ENCODE data around the gene TRIML2. TPM values are rescaled to one million over a fixed set of nuclear protein-coding genes. Genes with fewer than 3 reads are reported as not detected.

TRIML2 gene
- total RNA-seq, 2 donors from 2014 or later, result not detected

DNA sequence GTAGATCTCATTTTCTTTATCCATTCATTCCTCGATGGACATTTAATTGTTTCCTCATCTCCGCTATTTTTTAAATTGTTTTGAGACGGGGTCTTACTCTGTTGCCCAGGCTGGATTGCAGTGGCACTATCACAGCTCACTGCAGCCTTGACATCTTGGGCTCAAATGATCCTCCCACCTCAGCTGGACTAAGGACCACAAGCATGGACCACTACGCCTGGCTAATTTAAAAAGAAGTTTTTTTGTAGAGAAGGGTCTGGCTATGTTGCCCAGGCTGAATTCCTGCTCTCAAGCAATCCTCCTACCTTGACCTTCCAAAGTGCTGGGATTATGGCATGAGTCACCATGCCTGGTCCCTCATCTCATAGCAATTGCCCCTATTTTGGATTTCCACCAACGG, 22.8 kb upstream of the TRIML2 start:
- Histone ChIP-seq H3K4me3 (no peak overlapping the region), H3K4me1 (no peaks in the 10 kb centered on the region), H3K27ac (no peak overlapping the region), H3K9me3 (no peaks in the 10 kb centered on the region), H3K27me3 (no peaks in the 10 kb centered on the region), H3K36me3 (no peaks in the 10 kb centered on the region)
- DNase-seq (ENCODE audit: low spot score), result no peak
- TF ChIP-seq, protein P1, sequence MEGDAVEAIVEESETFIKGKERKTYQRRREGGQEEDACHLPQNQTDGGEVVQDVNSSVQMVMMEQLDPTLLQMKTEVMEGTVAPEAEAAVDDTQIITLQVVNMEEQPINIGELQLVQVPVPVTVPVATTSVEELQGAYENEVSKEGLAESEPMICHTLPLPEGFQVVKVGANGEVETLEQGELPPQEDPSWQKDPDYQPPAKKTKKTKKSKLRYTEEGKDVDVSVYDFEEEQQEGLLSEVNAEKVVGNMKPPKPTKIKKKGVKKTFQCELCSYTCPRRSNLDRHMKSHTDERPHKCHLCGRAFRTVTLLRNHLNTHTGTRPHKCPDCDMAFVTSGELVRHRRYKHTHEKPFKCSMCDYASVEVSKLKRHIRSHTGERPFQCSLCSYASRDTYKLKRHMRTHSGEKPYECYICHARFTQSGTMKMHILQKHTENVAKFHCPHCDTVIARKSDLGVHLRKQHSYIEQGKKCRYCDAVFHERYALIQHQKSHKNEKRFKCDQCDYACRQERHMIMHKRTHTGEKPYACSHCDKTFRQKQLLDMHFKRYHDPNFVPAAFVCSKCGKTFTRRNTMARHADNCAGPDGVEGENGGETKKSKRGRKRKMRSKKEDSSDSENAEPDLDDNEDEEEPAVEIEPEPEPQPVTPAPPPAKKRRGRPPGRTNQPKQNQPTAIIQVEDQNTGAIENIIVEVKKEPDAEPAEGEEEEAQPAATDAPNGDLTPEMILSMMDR (IDR thresholded peaks at IDR 0.05), result no peak

DNA sequence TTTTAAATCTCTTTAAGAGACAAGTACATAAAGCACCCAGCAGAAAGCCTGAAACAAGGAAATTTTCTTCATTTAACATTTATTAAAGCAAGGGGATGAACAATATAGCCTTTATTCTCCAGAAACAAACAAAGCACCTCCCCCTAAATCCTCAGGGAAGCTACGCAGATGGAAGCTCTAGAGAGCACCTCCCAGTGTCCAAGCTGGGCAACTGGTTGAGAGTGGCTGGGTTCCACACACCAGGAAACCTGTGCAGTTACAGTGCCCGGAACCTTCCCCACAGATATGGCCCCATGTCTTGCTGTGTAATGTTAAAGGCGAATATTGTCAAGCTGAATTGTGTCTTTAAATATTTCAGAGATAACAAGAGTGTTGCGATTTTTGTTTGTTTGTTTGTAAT, 21.0 kb upstream of the TRIML2 start:
- DNase-seq (ENCODE audit: low spot score), result no peak
- Histone ChIP-seq H3K36me3 (no peaks in the 10 kb centered on the region), H3K4me1 (no peaks in the 10 kb centered on the region), H3K9me3 (no peaks in the 10 kb centered on the region), H3K4me3 (no peak overlapping the region), H3K27me3 (no peaks in the 10 kb centered on the region), H3K27ac (no peak overlapping the region)
- TF ChIP-seq, protein P1 (IDR thresholded peaks at IDR 0.05), result no peak

DNA sequence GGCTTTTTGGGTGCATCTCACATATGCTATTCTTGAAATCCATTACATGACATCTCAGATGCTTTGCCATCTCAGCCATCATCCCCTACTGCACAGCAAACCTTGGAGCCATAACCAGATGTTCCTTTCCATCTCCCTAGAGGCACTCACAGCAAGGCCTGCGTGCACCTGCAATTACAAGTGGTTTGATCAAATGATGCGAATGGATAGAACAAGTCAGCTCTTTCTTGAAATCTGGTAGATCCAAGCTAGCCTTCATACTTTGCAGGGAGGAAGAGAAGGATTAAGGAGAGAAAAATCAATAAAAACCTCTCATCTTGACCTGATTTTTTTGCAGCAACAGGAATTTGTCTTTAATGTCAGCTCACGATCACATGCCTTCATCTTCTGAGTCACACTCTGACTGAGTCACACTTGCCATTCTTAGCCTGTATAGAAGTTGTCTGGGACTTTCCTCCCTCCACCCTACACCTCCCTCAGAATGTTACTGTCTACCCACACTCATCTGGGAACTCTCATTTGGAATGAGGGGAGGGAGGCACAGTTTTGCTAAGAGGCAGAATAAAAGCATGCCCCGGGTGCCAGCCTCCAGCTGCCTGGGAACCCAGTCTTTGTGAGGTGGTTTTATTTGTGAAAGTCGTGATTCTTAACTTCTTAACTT, 17.9 kb upstream of the TRIML2 start:
- H3K27ac ChIP-seq, result no peak overlapping the region
- H3K9me3 ChIP-seq, result no peaks in the 10 kb centered on the region
- no peaks in the 10 kb centered on the region for H3K4me1 ChIP-seq
- TF ChIP-seq, protein P1 (IDR thresholded peaks at IDR 0.05), result no peak
- H3K36me3 ChIP-seq, result no peaks in the 10 kb centered on the region
- H3K4me3 ChIP-seq, result no peak overlapping the region
- no peaks in the 10 kb centered on the region for H3K27me3 ChIP-seq
- no peak for DNase-seq (ENCODE audit: low spot score)

DNA sequence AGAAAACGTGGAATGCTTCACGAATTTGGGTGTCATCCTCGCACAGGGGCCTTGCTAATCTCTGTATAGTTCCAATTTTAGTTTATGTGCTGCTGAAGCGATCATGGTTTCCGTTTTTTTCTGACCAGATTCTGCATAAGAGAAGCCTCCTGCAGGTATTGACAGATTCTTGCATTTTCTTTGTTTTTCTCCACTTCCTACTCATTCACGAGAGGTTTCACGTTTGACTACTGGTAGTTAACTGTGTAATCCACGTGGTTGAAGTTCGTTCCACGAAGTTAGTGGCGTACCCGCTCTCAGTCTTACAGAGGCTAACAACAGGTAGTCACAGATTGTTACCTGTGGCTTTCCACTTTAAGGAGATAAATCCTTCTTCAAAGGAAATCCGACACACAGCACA, 12.1 kb upstream of the TRIML2 start:
- no peak overlapping the region for H3K27ac ChIP-seq
- no peaks in the 10 kb centered on the region for H3K9me3 ChIP-seq
- DNase-seq (ENCODE audit: low spot score), result no peak
- no peaks in the 10 kb centered on the region for H3K36me3 ChIP-seq
- no peaks in the 10 kb centered on the region for H3K4me1 ChIP-seq
- H3K4me3 ChIP-seq, result no peak overlapping the region
- H3K27me3 ChIP-seq, result no peaks in the 10 kb centered on the region
- TF ChIP-seq, protein P1 (IDR thresholded peaks at IDR 0.05), result no peak

DNA sequence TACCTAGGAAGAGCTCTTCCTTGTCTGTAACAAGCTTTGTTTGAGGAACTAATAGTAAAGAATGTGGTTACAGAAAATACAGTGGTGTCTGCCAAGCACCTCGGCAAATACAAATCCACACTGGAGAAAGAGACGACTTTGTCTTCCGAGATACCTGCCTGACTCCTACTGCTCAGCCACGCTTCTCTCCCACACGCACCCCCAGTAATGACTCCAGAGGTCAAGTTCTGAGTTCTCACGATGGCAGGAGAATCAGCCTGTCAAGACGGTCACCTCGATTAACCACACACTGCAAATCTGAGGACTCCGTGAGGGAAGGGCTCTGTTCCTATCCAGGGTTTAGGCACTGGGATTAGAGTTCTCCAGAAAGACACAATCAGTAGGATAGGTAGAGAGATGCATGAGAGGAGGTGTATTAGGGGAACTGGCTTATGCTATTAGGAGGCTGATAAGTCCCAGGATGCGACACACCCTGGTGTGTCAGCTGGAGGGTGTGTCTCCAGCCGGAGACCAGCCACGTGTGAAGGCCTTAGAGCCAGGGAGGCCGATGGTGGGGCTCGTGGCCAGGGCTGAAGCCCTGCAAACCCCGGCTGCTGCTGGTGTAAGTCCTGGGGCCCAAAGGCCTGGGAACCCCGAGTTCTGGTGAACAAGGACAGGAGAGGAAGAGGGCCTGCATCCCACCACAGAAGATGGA, 8.4 kb upstream of the TRIML2 start:
- Histone ChIP-seq H3K4me3 (no peak overlapping the region), H3K27me3 (no peaks in the 10 kb centered on the region), H3K27ac (no peak overlapping the region), H3K9me3 (no peaks in the 10 kb centered on the region), H3K4me1 (no peaks in the 10 kb centered on the region), H3K36me3 (no peaks in the 10 kb centered on the region)
- no peak for DNase-seq (ENCODE audit: low spot score)
- TF ChIP-seq, protein P1 (IDR thresholded peaks at IDR 0.05), result no peak

Data from right atrium auricular region (tissue), 2 donors.